Measurements from ENCODE around the gene CLEC2A. TPM values are rescaled to one million over a fixed set of nuclear protein-coding genes. Genes with fewer than 3 reads are reported as not detected.
A peak's percentile ranks its signal among the peaks of the same experiment; 100 is the strongest.

CLEC2A gene
- total RNA-seq, 1 experiment from 2014 or later, result 0.87 TPM

- Histone ChIP-seq H3K27ac (ENCODE audit: insufficient read length, low read depth, low read length) (no peak overlapping the region), H3K4me2 (ENCODE audit: insufficient read depth, insufficient read length, low read length) (peak overlapping the region; percentile 11), H3K79me2 (ENCODE audit: insufficient read depth, low read length) (no peaks in the 10 kb centered on the region)
Observed at GRCh38 chr12:9902539-9903228, 29.5 kb downstream of the CLEC2A start.

More at GRCh38 chr12:9902539-9903228, 29.5 kb downstream of the CLEC2A start:
- no peaks in the 10 kb centered on the region for H3K9me3 ChIP-seq (ENCODE audit: control insufficient read depth, low read depth, low read length)
- no peak overlapping the region for H4K5ac ChIP-seq (ENCODE audit: insufficient read length, low read depth, low read length)
- no peak overlapping the region for H2BK15ac ChIP-seq (ENCODE audit: low read depth, low read length)
- H2BK20ac ChIP-seq (ENCODE audit: low read depth, low read length, poor library complexity, severe bottlenecking), result no peak overlapping the region
- H3K27me3 Mint-ChIP-seq (ENCODE audit: low read depth), result no peaks in the 10 kb centered on the region; the same call in 1 of the 2 replicates
- no peaks in the 10 kb centered on the region for H3K4me1 ChIP-seq (ENCODE audit: insufficient read depth, low read length)
- H2BK12ac ChIP-seq (ENCODE audit: insufficient read length, low read depth, low read length), result no peak overlapping the region
- no peak overlapping the region for H4K8ac ChIP-seq (replicated peaks; ENCODE audit: insufficient read length, low read depth, low read length)
- H3K23ac ChIP-seq (ENCODE audit: insufficient read length, low read depth, low read length), result no peak overlapping the region
- no peak overlapping the region for H3K27ac Mint-ChIP-seq
- H3K23me2 ChIP-seq (ENCODE audit: insufficient read length, low read depth, low read length, poor library complexity, severe bottlenecking), result no peaks in the 10 kb centered on the region
- no peaks in the 10 kb centered on the region for H3K27me3 ChIP-seq (ENCODE audit: insufficient read depth, low read length)
- H4K91ac ChIP-seq (ENCODE audit: insufficient read length, low read depth, low read length), result no peak overlapping the region
- no peaks in the 10 kb centered on the region for H4K20me1 ChIP-seq (ENCODE audit: control insufficient read depth, insufficient read depth, insufficient read length)
- H2BK120ac ChIP-seq (ENCODE audit: low read depth, low read length, poor library complexity, severe bottlenecking), result no peak overlapping the region
- H3K36me3 Mint-ChIP-seq (ENCODE audit: insufficient read depth in 1 of 3, low read depth in 3 of 3), result peaks cover 4 to 26% (median 23%) of the 10 kb centered on the region in 3 experiments
- no peak overlapping the region for H3K9ac ChIP-seq (ENCODE audit: extremely low read depth, insufficient read length, low read length)
- no peak overlapping the region for H3T11ph ChIP-seq (ENCODE audit: low read length)
- H3K79me1 ChIP-seq (ENCODE audit: insufficient read depth, low read depth, low read length, poor library complexity, severe bottlenecking), result no peaks in the 10 kb centered on the region
- H3K14ac ChIP-seq (ENCODE audit: insufficient read depth, low read length), result no peak overlapping the region
- no peak overlapping the region for H3K56ac ChIP-seq (ENCODE audit: insufficient read length, low read depth, low read length)
- peaks cover 11 to 16% of the 10 kb centered on the region in 2 experiments for H3K4me1 Mint-ChIP-seq
- no peak overlapping the region for H2AK5ac ChIP-seq (ENCODE audit: insufficient read length, low read length)
- DNase-seq, result no peak
- peaks cover 18 to 24% of the 10 kb centered on the region in 2 experiments for H3K9me3 Mint-ChIP-seq
- H2BK5ac ChIP-seq (ENCODE audit: insufficient read length, low read length), result peak overlapping the region; percentile 41
- H3K18ac ChIP-seq (ENCODE audit: insufficient read length, low read depth, low read length), result no peak overlapping the region
- WGBS (ENCODE audit: extremely low coverage, insufficient read length, low lambda C conversion rate), result no CpG with 5 or more reads among the region's 7 CpGs
- no peak overlapping the region for H2AFZ ChIP-seq (ENCODE audit: low read length)
- TF ChIP-seq, protein P1, sequence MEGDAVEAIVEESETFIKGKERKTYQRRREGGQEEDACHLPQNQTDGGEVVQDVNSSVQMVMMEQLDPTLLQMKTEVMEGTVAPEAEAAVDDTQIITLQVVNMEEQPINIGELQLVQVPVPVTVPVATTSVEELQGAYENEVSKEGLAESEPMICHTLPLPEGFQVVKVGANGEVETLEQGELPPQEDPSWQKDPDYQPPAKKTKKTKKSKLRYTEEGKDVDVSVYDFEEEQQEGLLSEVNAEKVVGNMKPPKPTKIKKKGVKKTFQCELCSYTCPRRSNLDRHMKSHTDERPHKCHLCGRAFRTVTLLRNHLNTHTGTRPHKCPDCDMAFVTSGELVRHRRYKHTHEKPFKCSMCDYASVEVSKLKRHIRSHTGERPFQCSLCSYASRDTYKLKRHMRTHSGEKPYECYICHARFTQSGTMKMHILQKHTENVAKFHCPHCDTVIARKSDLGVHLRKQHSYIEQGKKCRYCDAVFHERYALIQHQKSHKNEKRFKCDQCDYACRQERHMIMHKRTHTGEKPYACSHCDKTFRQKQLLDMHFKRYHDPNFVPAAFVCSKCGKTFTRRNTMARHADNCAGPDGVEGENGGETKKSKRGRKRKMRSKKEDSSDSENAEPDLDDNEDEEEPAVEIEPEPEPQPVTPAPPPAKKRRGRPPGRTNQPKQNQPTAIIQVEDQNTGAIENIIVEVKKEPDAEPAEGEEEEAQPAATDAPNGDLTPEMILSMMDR (conservative IDR thresholded peaks at IDR 0.05), result no peak
- H3K4ac ChIP-seq (ENCODE audit: low read depth, low read length), result no peak overlapping the region
- no peak overlapping the region for H3K4me3 Mint-ChIP-seq

All from H9 (cell line).